Endometrial microvascular endothelial cells (primary cell): ENCODE data around the gene DGKQ. TPM values are rescaled to one million over a fixed set of nuclear protein-coding genes. Genes with fewer than 3 reads are reported as not detected.
"Not testable (repeated sequence)": the region's sequence is repeated elsewhere in the genome, so short reads cannot be mapped to it uniquely, and the experiment has no call there.

Experiments
- in situ Hi-C: cut with HindIII; loops from 2 replicates; pipeline ENCODE4 v1.10.0; 2017; ENCODE audit warnings: low sequenced_read_pairs, low pct_unique_long_range_greater_than_20kb; ENCODE audit errors: inconsistent ontology term
- total RNA-seq: library from RNA; depleted of rRNA; stranded (reverse); fragments of >200 nt; gene quantifications from one replicate; pipeline ENCODE4 v1.2.3, GENCODE V29; 2015; ENCODE audit errors: inconsistent ontology term

Gene DGKQ
- total RNA-seq, 1 donor from 2014 or later, result 17.3 TPM

GRCh38 chr4:986428-986878, 13.1 kb upstream of the DGKQ start:
- in situ Hi-C loops, result no loop called here

- in situ Hi-C loops, result no loop called here
These were observed 11.9 kb upstream of the DGKQ start for GRCh38 chr4:985123-985830.

GRCh38 chr4:984336-985054, 11.1 kb upstream of the DGKQ start:
- in situ Hi-C loops, result no loop called here

GRCh38 chr4:982814-983213, 9.4 kb upstream of the DGKQ start:
- in situ Hi-C loops, result no loop called here

- in situ Hi-C loops, result no loop called here
These were observed 8.9 kb upstream of the DGKQ start for GRCh38 chr4:982291-982690.

GRCh38 chr4:978957-979701, 5.8 kb upstream of the DGKQ start:
- in situ Hi-C loops, result no loop called here

GRCh38 chr4:976016-976415, 2.6 kb upstream of the DGKQ start:
- in situ Hi-C loops, result not testable (repeated sequence)

- in situ Hi-C loops, result loop anchor here (5.0 kb wide), 1 partner anchor 42 kb away; the partner anchor contains the start of genes GAK and TMEM175
These were observed 1.3 kb upstream of the DGKQ start for GRCh38 chr4:974668-975067.

GRCh38 chr4:972651-973424, 531 bp downstream of the DGKQ start:
- in situ Hi-C loops, result loop anchor here (5.0 kb wide), 1 partner anchor 41 kb away; the partner anchor contains the start of genes GAK and TMEM175

GRCh38 chr4:971666-972500, 1.5 kb downstream of the DGKQ start:
- in situ Hi-C loops, result loop anchor here (5.0 kb wide), 1 partner anchor 40 kb away; the partner anchor contains the start of genes GAK and TMEM175

GRCh38 chr4:970854-971520, 2.4 kb downstream of the DGKQ start:
- in situ Hi-C loops, result loop anchor here (5.0 kb wide), 1 partner anchor 39 kb away; the partner anchor contains the start of genes GAK and TMEM175

- in situ Hi-C loops, result loop anchor here (5.0 kb wide), 1 partner anchor 38 kb away; the partner anchor contains the start of genes GAK and TMEM175
These were observed 3.2 kb downstream of the DGKQ start for GRCh38 chr4:970046-970745.

GRCh38 chr4:968621-969394, 4.6 kb downstream of the DGKQ start:
- in situ Hi-C loops, result no loop called here

GRCh38 chr4:968221-968620, 5.1 kb downstream of the DGKQ start:
- in situ Hi-C loops, result no loop called here

GRCh38 chr4:967113-968104, 6.0 kb downstream of the DGKQ start:
- in situ Hi-C loops, result no loop called here
